HG02798 (cell line): Measurements from ENCODE around the gene MAD1L1.

ENCODE experiments used
- ATAC-seq: cut with Tn5 transposase; IDR thresholded peaks from one replicate; pipeline ENCODE4 v1.9.1; 2021; ENCODE audit warnings: mild to moderate bottlenecking; ENCODE audit not compliant: unreplicated experiment, poor library complexity

The MAD1L1 gene

GRCh38 chr7:2259480-2259879 lies 26.7 kb upstream of the MAD1L1 start:
- no peak for ATAC-seq

- ATAC-seq, result peak; percentile 80
Measured at GRCh38 chr7:2258661-2259365, 26.1 kb upstream of the MAD1L1 start.

- ATAC-seq, result no peak
Measured at GRCh38 chr7:2257651-2258050, 24.9 kb upstream of the MAD1L1 start.

- ATAC-seq, result no peak
Measured at GRCh38 chr7:2257046-2257551, 24.4 kb upstream of the MAD1L1 start.

GRCh38 chr7:2256306-2257045 lies 23.7 kb upstream of the MAD1L1 start:
- no peak for ATAC-seq

- ATAC-seq, result no peak
Measured at GRCh38 chr7:2255145-2256139, 22.7 kb upstream of the MAD1L1 start.

GRCh38 chr7:2254429-2255144 lies 21.8 kb upstream of the MAD1L1 start:
- no peak for ATAC-seq

- no peak for ATAC-seq
Measured at GRCh38 chr7:2253525-2254244, 20.9 kb upstream of the MAD1L1 start.

- ATAC-seq, result no peak
Measured at GRCh38 chr7:2253021-2253420, 20.3 kb upstream of the MAD1L1 start.

- no peak for ATAC-seq
Measured at GRCh38 chr7:2251841-2252771, 19.4 kb upstream of the MAD1L1 start.

GRCh38 chr7:2251381-2251780 lies 18.6 kb upstream of the MAD1L1 start:
- ATAC-seq, result no peak

GRCh38 chr7:2249744-2250323 lies 17.1 kb upstream of the MAD1L1 start:
- ATAC-seq, result no peak

- ATAC-seq, result no peak
Measured at GRCh38 chr7:2248984-2249694, 16.4 kb upstream of the MAD1L1 start.

- no peak for ATAC-seq
Measured at GRCh38 chr7:2247141-2247995, 14.6 kb upstream of the MAD1L1 start.

- no peak for ATAC-seq
Measured at GRCh38 chr7:2245883-2246675, 13.3 kb upstream of the MAD1L1 start.
